Measurements from ENCODE around the gene NOTO.
"Not testable (repeated sequence)": the region's sequence is repeated elsewhere in the genome, so short reads cannot be mapped to it uniquely, and the experiment has no call there.

NOTO gene, protein sequence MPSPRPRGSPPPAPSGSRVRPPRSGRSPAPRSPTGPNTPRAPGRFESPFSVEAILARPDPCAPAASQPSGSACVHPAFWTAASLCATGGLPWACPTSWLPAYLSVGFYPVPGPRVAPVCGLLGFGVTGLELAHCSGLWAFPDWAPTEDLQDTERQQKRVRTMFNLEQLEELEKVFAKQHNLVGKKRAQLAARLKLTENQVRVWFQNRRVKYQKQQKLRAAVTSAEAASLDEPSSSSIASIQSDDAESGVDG

DNA sequence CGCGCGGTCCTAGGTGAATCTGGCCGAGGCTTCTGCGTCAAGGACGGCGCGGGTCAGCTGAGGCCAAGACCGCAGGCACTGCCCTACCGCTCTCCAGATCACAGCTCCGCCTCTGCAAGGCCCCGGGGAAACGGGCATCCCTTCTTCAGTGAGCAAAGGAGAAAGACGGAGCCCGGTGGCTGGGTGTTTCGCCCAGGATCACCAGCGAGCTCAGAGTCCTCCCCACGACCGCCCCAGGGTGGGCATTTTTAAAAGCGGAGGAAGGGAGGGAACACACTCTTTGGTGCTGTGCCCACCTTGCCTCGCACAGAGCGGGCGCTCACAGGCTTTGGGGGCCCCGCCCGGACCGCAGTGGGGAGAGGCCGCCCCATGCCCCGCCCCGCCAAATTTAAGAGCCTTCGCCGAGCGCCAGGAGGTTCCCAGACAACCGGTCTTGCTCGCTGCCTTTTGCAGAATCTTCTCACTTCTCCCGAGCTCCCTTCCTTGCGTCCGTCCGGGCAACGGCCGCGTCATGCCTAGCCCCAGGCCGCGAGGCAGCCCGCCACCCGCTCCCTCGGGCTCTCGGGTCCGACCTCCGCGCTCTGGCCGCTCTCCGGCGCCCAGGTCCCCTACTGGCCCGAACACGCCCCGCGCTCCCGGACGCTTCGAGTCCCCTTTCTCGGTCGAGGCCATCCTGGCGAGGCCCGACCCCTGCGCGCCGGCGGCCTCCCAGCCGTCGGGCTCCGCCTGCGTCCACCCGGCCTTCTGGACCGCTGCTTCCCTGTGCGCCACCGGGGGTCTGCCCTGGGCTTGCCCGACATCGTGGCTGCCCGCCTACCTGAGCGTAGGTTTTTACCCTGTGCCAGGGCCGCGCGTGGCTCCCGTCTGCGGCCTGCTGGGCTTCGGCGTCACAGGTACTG lies at the start of gene NOTO:
TSS of gene NOTO (plus strand) at position 419 of the 899 bp plus-strand sequence. CDS start at position 512, 93 bp downstream.
- no peak for DNase-seq (ENCODE audit: low read depth)

DNA sequence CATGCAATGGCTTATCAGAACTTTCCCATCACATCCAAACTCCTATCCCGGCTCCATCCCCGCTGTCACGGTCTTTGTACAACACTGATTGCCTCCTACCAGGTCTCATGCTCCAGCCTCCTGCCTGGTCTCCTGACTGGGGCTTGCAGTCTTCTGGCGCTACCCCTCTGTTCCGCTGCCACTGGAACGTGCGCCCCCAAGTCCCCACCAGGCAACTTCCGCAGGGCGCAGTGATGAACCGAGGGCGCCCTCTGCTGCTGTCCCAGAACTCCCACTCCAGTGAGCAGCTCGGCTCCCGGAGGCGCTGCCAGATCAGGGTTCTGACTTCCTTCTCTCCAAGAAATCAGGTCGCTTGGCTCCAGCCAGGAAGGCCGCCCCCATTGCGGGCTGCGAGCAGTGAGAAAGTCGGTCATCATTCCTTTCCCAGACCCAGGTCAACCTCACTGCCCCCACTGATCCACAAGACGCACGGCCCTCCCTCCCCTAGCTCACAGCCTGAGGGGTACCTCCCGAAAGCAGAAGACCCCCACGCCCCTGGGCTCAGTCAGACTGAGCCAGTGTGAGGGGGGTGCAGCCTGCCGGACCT lies 45.7 kb upstream of the NOTO start:
- peak; percentile 23 for DNase-seq (ENCODE audit: low read depth)

DNA sequence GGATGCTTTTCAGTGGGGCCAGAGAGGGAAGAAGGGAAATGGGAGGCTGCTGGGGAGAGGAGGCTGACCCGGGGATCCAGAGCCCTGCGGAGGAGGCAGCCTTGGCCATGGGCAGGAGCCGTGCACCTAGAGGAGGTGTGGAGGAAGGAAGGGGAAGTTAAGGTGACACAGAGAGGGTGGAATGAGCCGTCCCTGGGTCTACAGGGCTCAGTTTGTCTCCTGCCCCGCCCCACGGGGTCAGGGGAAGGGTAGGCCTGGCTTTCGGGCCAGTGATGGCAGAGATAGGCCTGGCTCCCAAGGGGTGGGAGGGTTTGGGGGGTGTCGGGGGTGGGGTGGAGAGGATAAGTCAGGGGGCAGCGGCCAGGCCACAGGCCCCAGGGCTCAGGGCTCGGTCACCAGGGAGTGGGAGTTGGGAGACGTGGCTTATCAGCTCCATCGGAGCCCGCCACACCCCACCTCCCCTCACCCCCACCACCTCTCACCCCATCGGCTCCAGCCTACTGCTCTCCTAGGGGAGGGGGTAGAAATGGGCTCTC lies 39.5 kb upstream of the NOTO start:
- no peak for DNase-seq (ENCODE audit: low read depth)

DNA sequence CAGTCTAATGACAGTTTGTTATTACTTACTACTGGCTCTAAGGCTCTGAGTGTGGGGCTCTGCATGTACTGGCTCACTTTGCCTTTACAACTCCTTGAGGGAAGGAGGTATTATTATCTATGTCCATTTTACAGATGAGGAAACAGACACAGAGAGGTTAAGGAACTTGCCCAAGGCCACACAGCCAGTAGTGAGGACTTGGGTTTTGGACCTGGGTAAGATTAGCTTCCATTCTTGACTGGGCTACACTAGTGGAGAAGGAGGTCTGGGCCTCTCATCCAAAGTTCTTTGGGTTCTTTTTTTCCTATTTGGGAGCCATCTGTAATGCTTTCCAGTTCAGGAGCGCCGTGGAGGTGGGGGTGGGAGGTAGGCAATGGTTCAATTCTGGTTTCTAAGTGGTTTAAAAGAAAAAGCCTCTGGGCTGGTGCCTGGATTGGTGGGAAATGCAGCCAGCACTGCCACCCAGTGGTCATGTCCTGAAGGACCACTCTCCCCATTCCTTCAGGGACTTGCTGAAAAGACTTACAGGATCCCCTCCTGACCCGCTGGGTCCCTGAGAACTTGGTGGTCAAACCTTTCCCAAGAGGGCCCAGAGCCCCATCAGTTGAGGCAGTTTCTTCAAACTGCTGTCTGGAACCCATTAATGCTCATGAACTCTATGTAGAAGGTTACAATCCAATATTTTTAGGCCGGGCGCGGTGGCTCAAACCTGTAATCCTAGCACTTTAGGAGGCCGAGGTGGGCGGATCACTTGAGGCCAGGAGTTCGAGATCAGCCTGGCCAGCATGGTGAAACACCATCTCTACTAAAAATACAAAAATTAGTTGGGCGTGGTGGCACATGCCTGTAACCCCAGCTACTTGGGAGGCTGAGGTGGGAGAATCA lies 38.6 kb upstream of the NOTO start:
- peak; percentile 59 for DNase-seq (ENCODE audit: low read depth)

DNA sequence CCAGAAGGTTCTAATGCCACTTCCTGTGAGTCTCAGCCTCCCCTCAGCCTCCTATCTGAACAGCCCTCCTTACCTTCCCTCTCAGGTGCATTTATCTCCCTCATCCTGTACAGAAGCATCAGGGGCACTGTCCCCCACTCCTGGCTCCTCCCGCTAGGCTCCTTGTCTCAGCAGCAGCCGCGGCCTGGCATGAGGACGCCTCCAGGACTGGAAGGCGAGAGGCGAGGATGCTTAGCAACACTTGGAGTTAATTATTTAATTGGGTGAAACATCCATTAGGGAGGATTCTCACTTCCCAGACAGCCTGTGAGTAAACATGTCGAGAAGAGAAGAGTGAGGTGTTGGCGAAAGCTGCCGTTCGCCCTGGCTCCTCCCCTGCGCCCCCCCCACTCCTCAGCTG lies 36.4 kb upstream of the NOTO start:
- DNase-seq (ENCODE audit: low read depth): not testable (repeated sequence)

DNA sequence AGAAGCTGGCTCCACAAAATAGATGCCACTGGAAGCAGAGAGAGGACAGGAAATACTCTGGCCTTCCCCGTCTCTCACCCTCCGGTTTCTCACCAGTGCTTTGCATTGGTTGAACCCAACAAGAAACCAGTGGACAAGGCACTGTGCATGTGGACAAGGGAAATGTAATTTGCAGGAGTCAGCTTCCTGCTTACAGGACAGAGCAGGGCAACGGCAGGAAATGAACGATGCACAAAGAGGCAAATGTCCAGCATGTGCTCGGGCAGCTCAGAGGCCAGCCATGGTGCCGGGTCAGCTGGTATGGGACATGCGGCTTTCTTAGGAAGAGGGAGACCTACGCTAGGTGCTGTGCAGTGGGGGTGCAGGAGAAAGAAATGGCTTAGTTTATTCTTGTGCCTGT lies 35.6 kb upstream of the NOTO start:
- DNase-seq (ENCODE audit: low read depth): not testable (repeated sequence)

DNA sequence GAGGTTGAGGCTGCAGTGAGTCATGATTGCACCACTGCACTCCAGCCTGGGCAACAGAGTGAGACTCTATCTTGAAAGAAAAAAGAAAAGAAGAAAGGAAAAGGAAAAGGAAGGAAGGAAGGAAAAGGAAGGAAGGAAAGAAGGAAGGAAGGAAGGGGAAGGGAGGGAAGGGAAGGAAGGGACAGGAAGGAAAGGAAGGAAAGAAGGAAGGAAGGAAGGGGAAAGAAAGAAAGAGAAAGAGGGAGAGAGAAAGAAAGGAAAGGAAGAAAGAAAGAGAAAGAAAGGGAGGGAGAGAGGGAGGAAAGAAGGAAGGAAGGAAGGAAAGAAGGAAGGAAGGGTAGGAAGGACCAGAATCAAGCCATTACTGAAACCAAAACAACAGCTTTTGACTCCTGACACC lies 34.0 kb upstream of the NOTO start:
- not testable (repeated sequence) for DNase-seq (ENCODE audit: low read depth)

DNA sequence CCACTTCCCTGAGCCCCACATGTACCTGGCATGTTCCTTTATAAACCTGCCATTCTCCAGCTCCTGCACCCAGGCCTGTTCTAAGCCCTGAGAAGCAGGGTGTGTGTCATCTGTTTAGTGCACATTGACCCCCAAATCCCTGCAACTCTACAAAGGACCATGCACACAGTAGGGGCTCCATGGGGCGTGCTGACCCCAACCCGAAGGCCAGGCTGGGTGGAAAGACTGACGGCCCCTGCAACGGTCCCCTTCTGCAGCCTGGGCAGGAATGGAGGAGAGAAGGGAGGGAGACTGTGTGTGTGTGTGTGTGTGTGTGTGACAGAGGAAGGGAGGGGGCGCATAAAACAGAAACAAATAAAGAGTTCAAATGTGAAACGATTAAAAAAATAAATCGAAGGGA lies 32.0 kb upstream of the NOTO start:
- DNase-seq (ENCODE audit: low read depth): not testable (repeated sequence)

DNA sequence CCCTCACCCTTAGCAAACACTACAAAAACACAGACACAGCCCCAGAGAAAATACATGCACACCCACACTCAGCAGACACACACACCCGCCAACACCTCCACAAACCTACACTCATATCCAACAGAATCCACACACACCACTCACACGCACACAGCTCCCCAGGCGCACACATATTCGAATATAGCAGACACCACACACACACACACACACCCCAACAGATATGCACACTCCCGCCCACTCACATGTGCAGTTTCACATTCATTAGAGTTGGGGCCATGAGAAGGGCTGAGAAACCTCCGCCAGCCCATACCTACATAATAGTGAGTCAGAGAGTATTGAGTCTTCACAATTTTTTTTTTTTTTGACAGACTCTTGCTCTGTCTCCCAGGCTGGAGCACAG lies 29.4 kb upstream of the NOTO start:
- peak; percentile 51 for DNase-seq (ENCODE audit: low read depth)

DNA sequence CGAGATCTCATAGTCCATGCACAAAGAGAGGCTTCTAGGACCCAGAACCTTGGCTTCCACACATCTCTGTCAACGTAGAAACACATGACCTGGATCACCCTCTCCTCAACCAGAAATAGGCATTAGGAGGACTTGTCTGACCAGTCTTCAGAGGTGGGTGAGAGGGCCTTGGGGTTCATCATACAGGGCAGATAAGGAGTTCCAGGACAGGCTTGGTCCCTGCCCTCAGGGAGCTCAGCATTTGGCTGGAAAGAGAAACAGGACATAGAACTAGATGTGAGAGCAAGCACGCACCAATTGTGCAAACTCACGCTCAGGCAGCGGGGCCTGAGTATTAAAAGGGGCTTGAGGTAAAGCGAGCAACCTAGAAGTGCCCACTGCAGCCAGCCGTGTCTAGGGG lies 28.6 kb upstream of the NOTO start:
- no peak for DNase-seq (ENCODE audit: low read depth)

DNA sequence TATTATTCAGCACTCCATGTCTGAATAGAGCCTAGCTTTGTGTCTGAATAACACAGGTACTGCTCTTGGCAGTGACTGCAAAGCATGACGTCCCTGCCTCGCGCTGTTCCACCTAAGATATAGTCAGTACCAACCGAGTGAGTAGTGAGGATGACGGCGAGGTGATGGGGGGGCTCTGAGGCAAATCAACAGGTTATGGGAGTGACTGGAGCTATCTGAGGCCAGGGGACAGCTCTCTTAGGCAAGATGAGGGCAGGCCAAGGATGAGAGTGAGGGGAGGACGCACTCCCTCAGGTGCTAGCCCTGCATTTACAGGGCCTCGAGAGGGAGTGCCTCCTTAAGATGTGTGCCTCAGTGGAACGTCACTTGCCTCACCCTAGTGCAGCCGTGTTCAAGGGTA lies 28.1 kb upstream of the NOTO start:
- DNase-seq (ENCODE audit: low read depth): no peak

DNA sequence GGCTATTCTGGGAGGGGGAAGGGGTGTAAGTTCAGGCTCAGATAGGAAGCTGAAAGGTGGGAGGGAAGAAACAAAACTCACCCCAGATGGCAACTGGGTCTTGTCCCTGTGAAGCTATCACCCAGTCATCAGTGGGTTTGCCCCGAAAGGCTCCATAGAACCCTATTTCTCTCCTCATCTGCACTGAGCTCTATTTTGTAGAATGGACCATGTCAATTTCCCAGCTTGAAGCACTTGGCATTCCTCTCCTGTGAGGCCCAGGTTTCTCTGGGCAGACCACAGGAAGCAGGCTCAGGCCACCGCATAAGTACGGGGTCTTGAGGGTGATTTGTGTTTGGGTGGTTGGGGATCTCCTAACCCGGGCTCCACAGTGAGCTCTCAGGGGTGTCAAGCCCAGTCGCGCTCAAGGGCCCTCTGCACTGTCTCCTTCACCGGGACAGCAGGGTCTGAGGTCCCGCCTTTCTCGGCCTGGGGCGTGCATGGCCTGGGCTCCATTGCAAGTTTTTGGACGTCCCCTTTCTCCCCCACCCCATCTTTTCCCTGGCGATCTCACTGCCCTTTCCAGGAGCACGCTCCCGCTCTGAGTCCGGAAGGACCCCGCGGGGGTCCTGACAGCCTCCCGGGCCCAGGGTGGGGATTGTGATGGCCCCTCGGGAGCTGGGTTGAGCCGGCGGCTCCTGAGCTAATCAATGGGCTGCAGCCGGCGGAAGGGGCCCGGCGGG lies 27.3 kb upstream of the NOTO start:
- DNase-seq (ENCODE audit: low read depth): no peak

DNA sequence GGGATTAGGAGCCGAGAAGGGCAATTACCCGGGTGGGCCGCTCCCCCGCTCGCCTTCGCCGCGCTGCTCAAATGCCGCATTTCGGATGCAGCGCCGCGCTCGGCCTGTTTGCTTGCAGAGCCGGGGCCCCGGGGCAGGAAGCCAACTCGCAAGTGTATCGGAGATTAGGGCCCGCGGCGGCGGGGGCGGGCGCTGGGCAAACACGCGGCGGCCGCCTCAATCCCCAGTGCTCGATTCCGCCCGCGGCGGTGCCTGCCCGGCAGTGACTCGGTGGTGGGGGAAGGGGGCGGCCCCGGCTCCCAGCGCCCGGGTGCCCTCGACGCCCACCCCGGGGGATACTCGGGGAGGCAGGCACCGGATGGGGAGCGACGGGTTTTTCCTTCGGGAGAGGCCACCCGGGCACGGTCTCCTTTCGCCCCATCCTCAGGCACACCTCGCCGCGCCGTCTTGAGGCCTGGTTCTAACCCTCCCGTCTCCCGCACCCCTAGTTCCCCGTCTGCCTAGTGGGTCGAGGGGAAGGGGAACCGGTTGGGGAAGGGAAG lies 26.6 kb upstream of the NOTO start:
- DNase-seq (ENCODE audit: low read depth): peak; percentile 58

DNA sequence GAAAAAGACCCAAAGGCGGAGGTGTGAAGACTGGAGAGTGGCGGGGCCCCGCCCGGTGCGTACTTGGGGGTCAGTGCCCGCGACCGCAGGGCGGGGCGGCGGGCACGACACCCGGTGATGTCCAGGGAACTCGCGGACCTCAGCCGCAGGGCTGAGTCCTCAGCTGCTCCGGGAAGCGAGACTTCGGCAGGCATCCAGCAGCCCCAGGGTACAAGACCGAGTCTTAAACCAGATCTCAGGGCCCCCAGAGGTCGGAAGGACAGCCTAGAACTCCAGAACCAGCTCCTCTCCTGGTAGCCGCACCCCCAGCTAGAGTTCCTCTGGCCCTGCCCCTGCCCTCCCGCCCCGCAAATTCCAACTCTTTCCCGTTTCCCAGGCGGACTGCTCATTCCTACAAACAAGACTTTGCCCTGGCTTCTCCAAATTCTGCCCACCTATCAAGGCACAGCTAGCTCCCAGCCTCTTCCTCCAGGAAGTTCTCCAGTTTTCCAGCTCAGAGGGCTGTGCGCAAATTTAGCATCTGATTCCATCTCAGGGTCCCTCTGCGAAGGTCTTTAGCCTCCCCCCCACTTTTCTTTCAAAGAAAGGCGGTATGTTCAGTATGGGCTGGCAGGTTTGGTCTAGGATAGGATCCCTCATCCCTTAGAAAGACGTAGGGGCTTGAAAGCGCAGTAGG lies 26.0 kb upstream of the NOTO start:
- peak; percentile 3 for DNase-seq (ENCODE audit: low read depth)

DNA sequence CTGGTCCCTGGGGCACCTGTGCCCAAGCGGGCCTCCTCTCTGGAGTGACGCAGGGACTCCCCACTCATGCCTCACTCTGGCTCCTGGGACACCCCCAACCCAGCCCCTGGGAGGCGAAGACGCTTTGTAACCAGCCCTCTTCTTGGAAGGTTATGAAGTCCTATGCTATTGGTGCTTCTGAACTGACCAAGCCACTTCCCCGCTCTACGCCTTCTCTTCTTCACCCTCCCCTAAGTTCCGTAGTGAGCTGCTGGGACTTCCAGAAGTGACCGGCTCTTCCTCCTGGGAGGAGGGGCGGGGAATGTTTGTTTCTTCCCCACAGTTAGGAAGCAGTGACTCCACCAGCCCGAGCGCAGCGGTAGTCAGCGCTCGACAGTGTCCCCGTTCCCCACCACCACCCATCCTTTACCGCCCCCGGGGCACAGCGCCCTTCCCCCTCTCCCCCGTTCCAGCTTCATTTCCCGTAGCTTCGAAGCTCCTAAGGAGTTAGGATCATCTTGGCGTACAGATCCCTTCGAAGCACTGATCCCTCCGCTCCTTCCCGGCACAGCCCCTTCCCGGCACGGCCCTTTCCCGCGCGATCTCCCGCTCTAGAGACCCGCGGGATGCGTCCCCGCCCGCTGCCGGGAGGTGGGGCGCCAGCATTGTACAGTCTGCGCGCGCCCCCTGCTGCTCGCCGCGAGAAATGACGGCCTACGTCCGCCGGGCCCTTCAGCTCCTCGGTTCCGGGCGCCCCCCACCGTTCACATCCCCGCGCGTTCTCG lies 25.3 kb upstream of the NOTO start:
- peak; percentile 84 for DNase-seq (ENCODE audit: low read depth)

DNA sequence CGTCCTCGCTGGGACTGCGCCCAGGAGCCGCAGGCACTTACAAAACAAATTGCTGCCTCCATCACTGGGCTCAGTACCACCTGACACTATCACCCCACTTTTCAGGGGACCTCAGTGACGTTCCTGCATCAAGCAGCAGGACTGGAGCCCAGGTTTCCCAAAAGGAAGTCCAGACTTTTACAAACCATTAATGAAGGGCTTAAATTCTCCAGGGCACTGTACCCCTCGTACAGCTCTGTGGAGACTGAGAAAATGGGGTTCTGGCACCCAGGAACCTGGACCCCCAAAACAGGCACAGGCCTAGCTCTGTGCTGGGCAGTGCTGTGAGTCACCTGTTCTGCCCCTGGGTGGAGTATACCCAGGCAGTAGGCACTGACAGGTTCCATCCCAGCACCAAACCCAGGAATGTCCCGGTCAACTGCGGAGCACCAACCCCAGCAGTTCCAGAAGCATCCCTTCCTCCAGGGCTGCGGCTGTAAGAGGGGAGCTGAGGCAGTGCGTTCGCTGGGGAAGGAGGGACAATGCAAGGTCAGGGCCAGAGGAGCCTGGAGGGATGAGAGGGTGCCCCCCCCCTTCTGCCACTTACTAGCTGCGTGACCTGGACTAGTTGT lies 24.6 kb upstream of the NOTO start:
- no peak for DNase-seq (ENCODE audit: low read depth)

DNA sequence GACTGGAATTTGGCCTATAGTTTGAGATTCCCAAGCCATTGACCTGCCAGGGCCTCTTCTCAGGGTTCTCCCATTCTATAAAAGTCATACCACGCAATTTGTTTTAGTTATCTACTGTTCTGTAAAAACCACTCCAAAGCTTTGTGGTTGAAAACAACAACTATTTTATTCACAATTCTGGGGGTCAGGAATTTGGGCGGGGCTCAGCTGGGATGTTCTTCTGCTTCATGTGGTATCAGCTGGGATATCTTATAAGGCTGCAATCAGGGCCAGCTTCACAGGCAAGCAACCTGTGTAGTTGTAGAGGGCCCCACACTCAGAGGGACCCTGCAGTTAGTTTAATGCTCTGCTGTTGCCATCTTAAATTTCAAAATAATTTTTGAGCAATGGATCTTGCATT lies 16.4 kb upstream of the NOTO start:
- no peak for DNase-seq (ENCODE audit: low read depth)

DNA sequence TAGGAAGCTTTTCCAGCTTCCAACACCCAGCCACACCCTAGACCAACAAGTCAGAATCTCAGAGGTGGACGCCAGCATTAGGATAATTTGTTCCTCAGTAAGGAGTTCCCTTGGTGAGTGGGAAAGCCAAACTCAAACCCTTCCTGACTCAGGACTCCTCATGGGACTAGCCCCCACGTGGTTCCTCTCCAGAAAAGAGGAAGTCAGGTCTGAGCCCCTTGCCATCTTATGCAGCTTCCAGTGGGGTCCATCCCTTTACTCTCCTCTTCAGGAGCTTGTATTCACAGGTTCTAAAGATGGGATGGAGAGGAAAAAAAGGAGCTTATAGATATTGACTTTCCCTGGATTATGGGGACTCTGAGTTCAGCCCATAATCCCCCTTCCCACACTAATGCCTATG lies 14.8 kb upstream of the NOTO start:
- no peak for DNase-seq (ENCODE audit: low read depth)

DNA sequence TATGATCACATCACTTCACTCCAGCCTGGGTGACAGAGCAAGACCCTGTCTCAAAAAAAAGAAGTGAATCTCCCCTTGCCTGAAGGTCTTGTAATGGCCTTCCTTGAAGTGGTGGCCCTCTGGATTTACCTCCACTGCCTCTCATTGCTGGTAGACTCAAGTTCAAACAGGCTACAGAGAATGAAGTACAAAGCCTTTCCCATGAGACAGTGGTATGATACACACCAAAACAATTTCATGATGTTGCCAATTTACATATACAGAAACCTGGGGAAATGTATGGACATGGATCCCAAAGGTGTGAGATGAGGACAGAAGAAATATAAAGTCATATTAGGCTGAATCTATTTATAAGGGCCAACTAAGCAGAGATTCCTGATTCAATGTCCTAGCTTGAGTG lies 4.8 kb upstream of the NOTO start:
- no peak for DNase-seq (ENCODE audit: low read depth)

Measured in activated T-cell treated with anti-CD3 and anti-CD28 coated beads for 24 hours (primary cell).